ENCODE results near the gene TSPEAR. TPM values are rescaled to one million over a fixed set of nuclear protein-coding genes. Genes with fewer than 3 reads are reported as not detected.
"Not testable (repeated sequence)": the region's sequence is repeated elsewhere in the genome, so short reads cannot be mapped to it uniquely, and the experiment has no call there.

The TSPEAR gene
- total RNA-seq, 3 donors from 2014 or later = not detected

DNA sequence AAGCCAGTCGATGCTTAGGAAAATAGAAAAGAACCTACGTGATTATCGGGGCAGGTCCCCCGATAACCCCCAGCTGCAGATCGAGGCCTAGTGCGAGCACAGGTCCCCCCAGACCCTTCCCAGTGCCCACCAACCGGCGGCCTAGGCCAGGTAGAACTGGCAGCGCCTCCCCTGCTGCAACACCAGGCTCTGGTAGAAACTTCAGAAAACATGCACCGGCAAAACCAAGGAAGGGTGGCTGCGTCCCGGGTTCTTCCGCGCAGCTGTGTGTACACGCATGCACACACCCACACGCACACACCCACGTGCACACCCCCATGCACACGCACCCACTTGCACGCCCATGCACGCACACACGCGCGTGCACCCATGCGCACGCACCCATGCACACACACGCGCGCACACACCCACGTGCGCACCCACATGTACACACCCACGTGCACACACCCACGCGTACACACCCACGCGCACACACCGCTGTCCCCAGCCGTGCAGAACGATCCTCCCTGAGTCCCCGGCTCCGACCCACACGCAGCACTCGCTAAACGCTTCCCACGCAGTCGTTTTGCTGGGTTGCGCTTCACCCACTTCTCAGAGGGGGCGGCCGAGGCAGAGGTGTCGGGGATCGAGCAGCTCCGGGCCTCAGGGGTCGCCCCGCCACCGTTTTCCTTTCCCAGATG lies 5.2 kb downstream of the TSPEAR start:
- H3K4me3 Mint-ChIP-seq = no peak overlapping the region
- H3K4me1 Mint-ChIP-seq (ENCODE audit: low read depth) = peaks cover 23% of the 10 kb centered on the region
- H3K9me3 Mint-ChIP-seq = peaks cover 11% of the 10 kb centered on the region
- ATAC-seq (no peak), DNase-seq (no peak)
- peaks cover 86% of the 10 kb centered on the region for H3K27me3 Mint-ChIP-seq (ENCODE audit: low read depth)
- no peaks in the 10 kb centered on the region for H3K36me3 Mint-ChIP-seq (ENCODE audit: insufficient read depth)

GRCh38 chr21:44704636-44705001 lies 6.8 kb downstream of the TSPEAR start:
- Mint-ChIP-seq H3K4me3 (no peak overlapping the region), H3K4me1 (ENCODE audit: low read depth) (peaks cover 10% of the 10 kb centered on the region), H3K36me3 (ENCODE audit: insufficient read depth) (no peaks in the 10 kb centered on the region), H3K9me3 (peaks cover 11% of the 10 kb centered on the region), H3K27me3 (ENCODE audit: low read depth) (peaks cover 88% of the 10 kb centered on the region)
- ATAC-seq = no peak
- no peak for DNase-seq

DNA sequence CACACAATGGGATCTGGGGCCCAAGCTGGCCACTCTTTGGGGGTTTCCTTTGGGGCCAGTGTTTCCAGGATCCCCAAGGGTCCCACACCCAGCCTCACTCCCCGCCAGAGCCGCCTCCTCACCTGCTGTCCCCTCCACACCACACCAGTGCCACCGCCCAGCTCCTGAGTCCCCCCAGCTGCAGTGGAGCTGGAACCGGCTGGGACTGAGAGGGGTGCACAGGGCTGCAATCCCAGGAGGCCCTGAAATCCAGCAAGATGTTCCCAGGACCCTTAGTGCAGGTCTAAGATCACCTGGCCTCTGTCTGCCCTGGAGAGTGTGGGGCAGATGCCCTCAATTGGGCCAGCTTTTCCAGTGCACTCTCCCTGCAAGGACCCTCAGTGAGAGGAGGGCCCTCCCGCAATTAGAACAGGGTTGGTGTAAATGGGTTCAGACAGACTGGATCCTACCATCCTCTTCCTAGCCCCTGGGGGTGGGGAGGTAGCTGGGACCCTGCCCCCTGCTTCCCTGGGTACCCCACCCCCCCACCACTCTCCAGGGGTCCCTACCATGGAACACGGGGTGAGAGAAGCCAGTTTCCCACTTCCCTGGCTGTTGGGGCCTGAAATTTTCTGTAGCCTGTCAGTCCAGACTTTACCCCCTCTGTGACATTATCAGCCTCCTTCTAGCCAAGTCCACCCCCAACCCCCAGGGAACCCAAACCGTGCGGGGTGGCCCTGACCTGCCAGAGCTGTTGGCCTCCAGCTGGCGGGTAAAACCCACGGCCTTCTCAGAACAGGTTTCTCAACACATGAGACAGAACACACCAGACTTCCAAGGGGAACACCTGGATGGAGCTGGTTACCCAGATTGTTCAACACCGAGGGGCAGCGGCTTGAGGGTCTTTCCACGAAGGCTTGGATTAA lies 7.4 kb downstream of the TSPEAR start:
- Mint-ChIP-seq H3K36me3 (ENCODE audit: insufficient read depth) (no peaks in the 10 kb centered on the region), H3K4me3 (no peak overlapping the region), H3K4me1 (ENCODE audit: low read depth) (peaks cover 4% of the 10 kb centered on the region), H3K9me3 (peaks cover 11% of the 10 kb centered on the region), H3K27me3 (ENCODE audit: low read depth) (peaks cover 85% of the 10 kb centered on the region)
- no peak for ATAC-seq
- no peak for DNase-seq

- no peak for DNase-seq
- no peak for ATAC-seq
These were observed 8.2 kb downstream of the TSPEAR start for GRCh38 chr21:44702973-44703730.

GRCh38 chr21:44702111-44702972 lies 9.0 kb downstream of the TSPEAR start:
- no peaks in the 10 kb centered on the region for H3K36me3 Mint-ChIP-seq (ENCODE audit: insufficient read depth)
- no peaks in the 10 kb centered on the region for H3K4me1 Mint-ChIP-seq (ENCODE audit: low read depth)
- H3K4me3 Mint-ChIP-seq = no peak overlapping the region
- H3K9me3 Mint-ChIP-seq = peaks cover 11% of the 10 kb centered on the region
- H3K27me3 Mint-ChIP-seq (ENCODE audit: low read depth) = peaks cover 87% of the 10 kb centered on the region
- ATAC-seq (no peak), DNase-seq (no peak)

More at GRCh38 chr21:44702973-44703730, 8.2 kb downstream of the TSPEAR start:
- H3K9me3 Mint-ChIP-seq = peaks cover 11% of the 10 kb centered on the region
- H3K4me3 Mint-ChIP-seq = no peak overlapping the region
- peaks cover 86% of the 10 kb centered on the region for H3K27me3 Mint-ChIP-seq (ENCODE audit: low read depth)
- H3K4me1 Mint-ChIP-seq (ENCODE audit: low read depth) = no peaks in the 10 kb centered on the region
- H3K36me3 Mint-ChIP-seq (ENCODE audit: insufficient read depth) = no peaks in the 10 kb centered on the region

GRCh38 chr21:44701541-44701940 lies 9.8 kb downstream of the TSPEAR start:
- Mint-ChIP-seq H3K4me1 (ENCODE audit: low read depth) (no peaks in the 10 kb centered on the region), H3K4me3 (no peak overlapping the region), H3K36me3 (ENCODE audit: insufficient read depth) (no peaks in the 10 kb centered on the region), H3K9me3 (peaks cover 11% of the 10 kb centered on the region), H3K27me3 (ENCODE audit: low read depth) (peaks cover 87% of the 10 kb centered on the region)
- DNase-seq = no peak
- no peak for ATAC-seq

DNA sequence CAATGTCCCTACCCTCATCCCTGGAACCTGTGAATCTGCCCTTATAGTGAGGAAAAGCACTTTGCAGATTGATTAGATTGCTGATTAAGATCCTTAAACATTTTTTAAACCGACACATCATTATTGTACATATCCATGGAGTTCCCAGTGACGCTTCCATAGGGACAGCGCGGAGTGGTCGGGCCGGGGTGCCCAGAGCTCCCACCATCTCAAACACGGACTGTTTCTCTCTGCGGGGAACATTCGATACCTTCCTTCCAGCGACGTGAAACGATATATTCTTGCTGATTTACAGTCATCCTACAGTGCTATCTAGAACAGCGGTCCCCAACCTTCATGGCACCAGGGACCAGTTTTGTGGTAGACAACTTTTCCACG lies 10.4 kb downstream of the TSPEAR start:
- no peaks in the 10 kb centered on the region for H3K4me1 Mint-ChIP-seq (ENCODE audit: low read depth)
- ATAC-seq (no peak), DNase-seq (no peak)
- H3K36me3 Mint-ChIP-seq (ENCODE audit: insufficient read depth) = no peaks in the 10 kb centered on the region
- peaks cover 84% of the 10 kb centered on the region for H3K27me3 Mint-ChIP-seq (ENCODE audit: low read depth)
- H3K9me3 Mint-ChIP-seq = peaks cover 10% of the 10 kb centered on the region
- no peak overlapping the region for H3K4me3 Mint-ChIP-seq

DNA sequence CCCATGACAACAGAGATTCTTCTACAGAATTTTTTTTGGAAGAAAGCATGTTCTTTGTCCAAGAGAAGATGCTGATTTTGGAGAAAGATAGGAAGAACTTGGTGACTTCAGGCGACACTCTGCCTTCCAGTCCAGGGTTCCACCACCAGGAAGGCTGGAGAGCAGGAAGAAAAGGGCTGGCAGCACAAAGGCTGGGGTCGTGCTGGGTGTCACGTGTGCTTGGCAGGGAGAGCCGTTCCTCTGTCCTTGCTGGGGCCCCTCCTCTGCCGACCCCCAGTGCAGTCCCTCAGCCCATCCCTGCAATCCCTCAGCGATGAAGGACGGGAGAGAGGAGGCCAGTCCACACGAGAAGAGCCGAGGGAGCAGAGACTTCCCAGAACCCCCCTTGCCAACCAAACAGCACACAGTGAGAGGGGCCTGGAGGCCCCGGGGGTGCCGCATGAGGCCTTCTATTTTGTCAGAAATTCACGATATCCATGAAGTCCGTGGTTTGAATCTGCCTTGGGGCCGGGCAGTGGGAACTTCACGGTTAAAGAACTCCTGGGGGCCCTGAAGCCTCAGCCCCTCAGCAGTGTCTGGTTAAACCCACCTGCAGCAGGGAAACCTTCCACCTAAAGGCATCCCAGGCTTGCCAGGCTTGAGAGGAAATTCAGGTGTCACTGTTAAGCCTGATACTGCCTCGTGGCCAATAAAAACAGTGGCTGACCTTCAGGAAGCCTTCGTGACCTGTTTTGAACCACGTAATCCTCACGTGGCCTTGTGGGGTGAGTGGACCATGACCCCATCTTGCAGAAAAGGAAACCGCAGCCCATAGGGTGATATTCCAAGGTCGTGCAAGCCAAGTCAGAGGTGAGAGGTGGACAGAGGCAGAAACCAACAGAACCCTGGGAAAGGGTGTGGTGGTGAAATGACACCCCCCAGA lies 11.0 kb downstream of the TSPEAR start:
- Mint-ChIP-seq H3K4me1 (ENCODE audit: low read depth) (peaks cover under 1% of the 10 kb centered on the region), H3K27me3 (ENCODE audit: low read depth) (peaks cover 77% of the 10 kb centered on the region), H3K9me3 (peaks cover 6% of the 10 kb centered on the region), H3K36me3 (ENCODE audit: insufficient read depth) (no peaks in the 10 kb centered on the region), H3K4me3 (no peak overlapping the region)
- ATAC-seq (no peak), DNase-seq (no peak)

DNA sequence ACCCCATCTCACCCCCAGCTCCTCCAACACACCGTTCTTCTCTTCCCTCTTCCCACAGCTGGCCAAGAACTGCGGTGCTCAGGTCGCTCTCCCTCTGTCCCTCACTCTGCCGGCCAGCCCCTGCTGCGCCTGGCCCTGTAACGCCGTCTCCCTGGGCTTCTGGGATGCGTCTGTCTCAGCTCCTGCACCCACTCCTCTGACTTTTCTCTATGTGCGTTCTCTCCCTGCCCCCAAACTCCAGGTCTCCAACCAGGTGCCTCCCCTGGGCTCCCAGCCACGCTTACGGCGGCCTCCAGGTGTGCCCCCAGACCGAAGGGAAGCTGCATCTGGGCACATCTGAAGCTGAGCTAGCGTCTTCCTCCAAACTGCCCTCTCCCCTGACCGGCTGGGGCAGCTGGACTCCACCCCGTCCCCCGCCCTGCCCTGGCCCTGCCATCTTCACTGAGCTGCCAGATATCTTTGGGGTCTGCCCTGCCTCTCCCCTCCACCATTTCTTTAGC lies 11.8 kb downstream of the TSPEAR start:
- peaks cover 6% of the 10 kb centered on the region for H3K4me1 Mint-ChIP-seq (ENCODE audit: low read depth)
- H3K4me3 Mint-ChIP-seq = no peak overlapping the region
- ATAC-seq = no peak
- DNase-seq = no peak
- no peaks in the 10 kb centered on the region for H3K9me3 Mint-ChIP-seq
- peaks cover 69% of the 10 kb centered on the region for H3K27me3 Mint-ChIP-seq (ENCODE audit: low read depth)
- H3K36me3 Mint-ChIP-seq (ENCODE audit: insufficient read depth) = no peaks in the 10 kb centered on the region

DNA sequence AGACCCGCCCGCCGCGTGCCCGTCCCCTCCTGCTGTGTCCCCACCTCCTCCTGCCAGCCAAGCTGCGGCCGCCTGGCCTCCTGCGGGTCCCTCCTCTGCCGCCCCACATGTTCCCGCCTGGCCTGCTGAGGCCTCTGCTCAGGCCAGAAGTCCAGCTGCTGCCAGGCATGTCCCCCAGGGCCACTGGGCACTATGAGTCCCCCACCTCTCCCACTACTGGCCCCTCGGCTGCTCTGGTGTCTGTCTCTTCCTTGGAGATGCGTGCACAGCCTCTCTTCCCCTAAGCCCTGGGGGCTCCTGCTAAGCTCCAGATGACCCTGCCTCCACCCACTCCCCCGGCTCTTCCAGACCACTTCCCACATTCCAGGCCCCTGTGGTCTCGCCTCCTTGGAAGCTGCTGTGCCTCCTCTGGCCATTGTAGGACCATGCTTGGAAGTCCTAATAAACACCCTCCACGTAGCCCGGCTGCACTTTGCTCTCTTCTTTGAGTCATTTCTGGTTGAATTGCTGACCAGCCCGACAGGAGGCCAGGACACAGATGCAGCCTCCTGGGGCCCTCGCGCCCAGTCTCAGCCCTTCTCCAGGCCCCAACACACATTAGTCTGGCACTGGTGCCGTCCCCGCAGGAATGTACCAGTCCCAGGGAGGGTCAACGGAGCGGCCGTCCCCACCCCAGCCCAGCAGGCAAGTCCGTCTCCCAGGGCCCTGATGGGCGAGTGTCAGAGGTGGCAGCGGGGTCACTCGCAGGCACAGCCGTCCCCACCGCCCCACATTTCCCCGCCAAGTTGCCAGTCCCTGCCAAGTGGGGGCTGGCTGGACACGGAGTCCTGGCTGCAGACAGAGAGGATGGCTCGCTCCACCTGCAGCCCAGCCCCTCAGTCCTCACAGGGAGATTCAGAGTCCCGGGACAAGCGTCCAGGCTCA lies 13.3 kb downstream of the TSPEAR start:
- H3K9me3 Mint-ChIP-seq = peaks cover 9% of the 10 kb centered on the region
- no peak for ATAC-seq
- no peak overlapping the region for H3K4me3 Mint-ChIP-seq
- H3K36me3 Mint-ChIP-seq (ENCODE audit: insufficient read depth) = no peaks in the 10 kb centered on the region
- no peak for DNase-seq
- H3K27me3 Mint-ChIP-seq (ENCODE audit: low read depth) = peaks cover 57% of the 10 kb centered on the region
- H3K4me1 Mint-ChIP-seq (ENCODE audit: low read depth) = peaks cover 10% of the 10 kb centered on the region

DNA sequence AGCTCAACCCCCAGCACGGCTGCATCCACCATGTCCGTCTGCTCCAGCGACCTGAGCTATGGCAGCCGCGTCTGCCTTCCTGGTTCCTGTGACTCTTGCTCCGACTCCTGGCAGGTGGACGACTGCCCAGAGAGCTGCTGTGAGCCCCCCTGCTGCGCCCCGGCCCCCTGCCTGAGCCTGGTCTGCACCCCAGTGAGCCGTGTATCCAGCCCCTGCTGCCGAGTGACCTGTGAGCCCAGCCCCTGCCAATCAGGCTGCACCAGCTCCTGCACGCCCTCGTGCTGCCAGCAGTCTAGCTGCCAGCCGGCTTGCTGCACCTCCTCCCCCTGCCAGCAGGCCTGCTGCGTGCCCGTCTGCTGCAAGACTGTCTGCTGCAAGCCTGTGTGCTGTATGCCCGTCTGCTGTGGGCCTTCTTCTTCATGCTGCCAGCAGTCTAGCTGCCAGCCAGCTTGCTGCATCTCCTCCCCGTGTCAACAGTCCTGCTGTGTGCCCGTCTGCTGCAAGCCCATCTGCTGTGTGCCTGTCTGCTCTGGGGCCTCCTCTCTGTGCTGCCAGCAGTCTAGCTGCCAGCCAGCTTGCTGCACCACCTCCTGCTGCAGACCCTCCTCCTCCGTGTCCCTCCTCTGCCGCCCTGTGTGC lies 14.1 kb downstream of the TSPEAR start, which contains the start of gene KRTAP10-12:
Gene KRTAP10-12, plus strand, starts transcription at position 1 of the 639 bp plus-strand sequence. Its CDS starts 30 bp downstream, at position 31.
- H3K36me3 Mint-ChIP-seq (ENCODE audit: insufficient read depth); H3K4me3 Mint-ChIP-seq; DNase-seq; ATAC-seq; H3K4me1 Mint-ChIP-seq (ENCODE audit: low read depth): not testable (repeated sequence)
- Mint-ChIP-seq H3K27me3 (ENCODE audit: low read depth) (peaks cover 49% of the 10 kb centered on the region), H3K9me3 (peaks cover 17% of the 10 kb centered on the region)

Measured in activated T-cell treated with anti-CD3 and anti-CD28 coated beads, Interleukin-2, amount 50 U/mL, for 4 hours (primary cell).